NCI-H748 (cell line): Measurements from ENCODE around the gene EDAR.
A peak's percentile ranks its signal among the peaks of the same experiment; 100 is the strongest.

Source experiments
- DNase-seq: peaks from one replicate; lab custom pipeline; 2025; ENCODE audit not compliant: unreplicated experiment; lab: John Stamatoyannopoulos, UW

EDAR gene

DNA sequence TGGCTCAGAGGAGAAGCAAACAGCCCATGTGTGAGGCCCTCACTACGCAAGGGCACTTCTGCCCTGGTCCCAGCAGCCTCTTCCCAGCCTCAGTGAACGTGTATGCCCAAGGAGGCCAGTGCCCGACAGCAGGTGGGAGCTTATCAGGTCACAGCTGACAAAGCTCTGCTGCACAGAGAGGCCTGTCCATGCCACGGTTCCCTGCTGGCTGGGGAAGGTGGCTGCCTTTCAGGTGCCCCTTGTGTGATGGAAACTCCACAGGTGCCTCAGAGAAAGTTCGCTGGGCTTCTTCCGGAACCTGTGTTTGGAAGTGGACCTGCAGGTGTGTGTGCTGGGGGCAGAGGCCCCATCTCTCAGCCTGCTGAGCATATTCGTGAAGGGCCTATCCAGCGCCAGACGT, 47.3 kb downstream of the EDAR start:
- DNase-seq = no peak

DNA sequence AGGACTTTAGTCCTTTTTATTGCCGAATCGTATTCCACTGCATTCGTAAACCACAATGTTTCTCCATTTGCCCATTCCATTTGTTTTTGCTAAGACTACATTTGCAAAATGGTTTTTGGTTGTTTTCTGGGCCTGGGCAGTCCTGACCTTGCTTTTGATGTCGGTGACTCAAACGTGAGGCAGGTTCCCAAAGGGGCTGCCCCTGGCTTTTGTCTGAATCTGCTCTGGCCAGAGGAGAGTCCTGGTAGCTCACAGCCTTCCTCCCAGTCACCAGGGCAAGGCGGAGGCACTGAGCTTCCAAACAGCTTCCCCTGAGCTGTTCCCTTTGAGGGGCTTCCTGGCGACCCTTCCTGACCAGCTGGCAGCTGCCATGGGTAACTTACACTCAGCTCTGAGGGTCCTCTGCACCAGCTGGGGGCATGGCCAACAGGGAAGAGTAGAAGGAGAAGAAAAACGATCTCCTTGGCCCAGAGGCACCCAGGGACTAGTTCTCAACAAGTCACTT, 47.8 kb downstream of the EDAR start:
- no peak for DNase-seq

DNA sequence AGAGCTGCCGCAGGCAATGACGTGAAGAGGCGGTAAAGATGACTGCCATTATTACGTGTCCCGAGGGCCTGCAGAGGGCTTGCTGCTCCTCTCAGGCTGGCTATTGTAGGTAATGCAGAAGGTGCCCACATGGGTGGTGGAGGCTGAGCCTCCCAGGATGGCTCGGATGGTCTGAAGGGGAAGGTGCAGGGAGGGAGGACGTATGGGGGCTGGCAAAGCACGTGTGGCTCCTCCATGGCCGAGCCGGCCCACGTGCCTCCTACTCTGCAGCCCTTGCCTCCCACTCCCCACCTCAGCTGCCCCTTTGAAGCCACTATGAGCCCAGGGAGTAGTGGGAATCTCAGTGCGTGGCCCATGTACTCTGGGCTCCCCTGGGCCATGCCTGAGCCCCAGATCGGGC, 48.9 kb downstream of the EDAR start:
- DNase-seq = no peak

DNA sequence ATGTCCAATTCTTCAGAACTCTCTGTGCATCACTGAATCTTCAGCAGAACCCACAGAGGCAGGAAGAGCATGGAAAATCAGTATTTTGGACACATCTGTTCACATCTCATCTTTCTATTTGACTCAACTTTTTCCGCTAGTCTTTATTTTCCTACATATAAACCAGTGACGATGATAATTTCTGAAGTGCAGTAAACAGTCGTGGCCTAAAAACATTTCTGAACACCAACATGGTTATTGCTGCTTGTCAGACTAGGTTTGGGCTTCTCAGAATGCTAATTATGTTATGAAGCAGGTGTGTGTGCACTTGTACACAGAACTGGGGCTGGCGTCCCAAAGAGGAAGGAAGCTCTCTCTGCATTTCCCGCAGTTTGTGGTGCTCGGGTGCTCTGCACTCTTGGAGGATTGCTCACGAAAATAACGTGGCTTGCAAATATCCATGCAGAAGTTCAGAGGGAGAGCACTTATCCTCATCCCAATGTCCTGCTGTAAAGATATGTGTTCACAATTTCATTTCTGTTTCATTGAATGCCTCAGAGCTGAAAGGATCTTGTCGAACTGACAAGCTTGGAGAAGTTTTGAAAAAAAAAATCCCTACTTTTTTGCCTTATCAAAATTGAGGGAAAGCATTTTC, 50.8 kb downstream of the EDAR start:
- no peak for DNase-seq

DNA sequence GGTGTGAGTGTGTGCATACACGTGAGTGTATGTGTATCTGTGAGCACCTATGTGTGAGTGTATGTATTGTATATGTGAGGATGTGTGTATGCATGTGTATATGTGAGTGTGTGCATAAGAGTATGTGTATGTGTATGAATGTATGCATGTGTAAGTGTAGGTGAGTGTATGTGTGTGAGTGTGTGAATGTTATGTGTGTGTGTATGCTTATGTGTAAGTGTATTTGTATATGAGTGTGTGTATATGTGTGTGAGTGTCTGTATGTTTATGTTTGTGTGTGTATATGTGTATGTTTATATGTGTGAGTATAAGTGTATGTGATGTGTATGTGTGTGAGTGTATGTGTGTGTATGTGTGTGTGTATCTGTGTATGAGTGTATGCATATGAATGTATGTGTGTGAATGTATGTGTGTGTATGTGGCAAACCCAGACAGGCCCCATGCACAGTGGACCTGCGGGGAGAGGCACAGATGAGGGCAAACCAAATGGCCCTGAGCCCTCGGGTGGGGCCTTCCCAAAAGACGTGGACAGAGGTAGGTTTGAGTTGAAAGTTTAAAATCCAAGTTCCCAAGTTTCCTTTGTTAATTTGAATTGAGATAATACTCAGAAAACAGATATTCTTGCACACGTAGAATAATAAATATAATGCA, 51.5 kb downstream of the EDAR start:
- no peak for DNase-seq

DNA sequence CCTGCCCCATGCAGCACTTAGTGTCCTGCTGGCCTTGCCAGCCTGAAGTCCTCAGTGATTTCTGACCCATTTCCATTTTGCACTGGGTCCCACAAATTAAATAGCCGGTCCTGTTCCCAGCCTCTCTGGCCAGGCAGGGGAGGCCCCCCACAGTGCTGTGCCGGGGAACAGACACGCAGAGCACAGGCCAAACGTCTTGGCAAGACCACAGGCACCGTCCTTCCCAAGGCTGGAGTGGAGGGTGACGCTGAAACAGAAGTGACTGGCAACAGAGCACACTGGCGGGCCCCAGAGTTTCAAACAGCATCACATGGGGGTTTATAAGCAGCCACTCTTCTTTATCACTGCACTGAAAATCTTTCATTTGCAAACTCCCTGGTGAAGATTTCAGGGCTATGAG, 52.2 kb downstream of the EDAR start:
- no peak for DNase-seq

DNA sequence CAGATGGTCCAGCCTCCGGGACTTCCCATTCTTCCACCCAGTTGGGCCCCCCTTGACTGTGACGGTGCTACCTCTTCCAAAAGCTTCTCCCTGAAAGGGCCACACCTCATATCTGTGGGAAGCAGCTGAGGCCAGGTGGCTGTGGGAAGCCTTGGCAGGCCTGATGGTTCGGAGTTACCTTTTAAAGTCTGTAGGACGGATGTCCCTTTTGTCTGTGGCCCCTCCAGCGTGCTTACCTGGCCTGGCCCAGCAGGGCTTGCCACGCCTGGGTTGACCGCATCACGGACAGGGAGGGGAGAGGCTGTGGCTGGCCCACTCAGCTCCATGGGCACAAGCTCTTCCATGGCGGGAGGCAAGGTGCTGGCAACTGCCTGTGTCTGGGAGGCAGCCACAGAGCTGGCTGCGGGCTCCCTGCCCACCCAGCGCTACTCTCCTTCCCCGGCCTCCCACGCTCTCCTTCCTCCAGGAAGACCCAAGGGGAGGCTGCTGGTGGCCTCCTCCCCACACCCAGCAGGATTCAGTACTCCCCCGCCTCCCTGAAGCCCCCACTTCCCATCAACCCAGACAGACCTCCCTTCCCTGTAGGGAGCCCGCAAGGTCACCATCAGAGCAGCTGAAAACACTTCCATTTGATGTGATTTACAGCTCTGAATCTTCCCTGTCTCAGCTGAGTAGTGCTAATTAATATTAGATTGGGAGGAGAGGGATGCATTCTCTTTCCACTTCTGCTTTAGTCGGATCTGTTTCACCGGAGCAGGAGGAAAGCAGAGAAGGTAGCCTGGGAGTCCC, 52.8 kb downstream of the EDAR start:
- DNase-seq = no peak

DNA sequence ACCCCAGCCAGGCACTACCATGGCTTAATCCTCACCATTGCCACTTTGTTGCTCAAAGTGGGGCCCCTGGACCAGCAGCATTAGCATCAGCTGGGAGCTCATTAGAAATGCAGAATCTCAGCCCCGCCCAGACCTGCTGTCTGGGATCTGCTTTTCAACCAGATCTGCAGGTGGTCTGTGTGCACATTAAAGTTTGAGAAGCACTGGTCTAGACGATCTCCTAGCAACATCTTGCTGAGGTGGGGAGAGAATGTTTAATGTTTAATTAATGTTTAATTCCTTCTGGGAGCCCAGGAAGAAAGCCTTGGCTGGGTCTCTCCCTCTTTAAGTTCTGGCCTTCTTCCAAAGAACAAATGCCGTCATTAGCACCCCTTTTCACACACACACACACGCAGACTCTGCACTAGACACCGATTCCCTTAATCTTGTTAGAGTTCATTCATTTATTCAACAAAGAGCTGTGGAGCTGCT, 53.7 kb downstream of the EDAR start:
- DNase-seq = peak; percentile 72

DNA sequence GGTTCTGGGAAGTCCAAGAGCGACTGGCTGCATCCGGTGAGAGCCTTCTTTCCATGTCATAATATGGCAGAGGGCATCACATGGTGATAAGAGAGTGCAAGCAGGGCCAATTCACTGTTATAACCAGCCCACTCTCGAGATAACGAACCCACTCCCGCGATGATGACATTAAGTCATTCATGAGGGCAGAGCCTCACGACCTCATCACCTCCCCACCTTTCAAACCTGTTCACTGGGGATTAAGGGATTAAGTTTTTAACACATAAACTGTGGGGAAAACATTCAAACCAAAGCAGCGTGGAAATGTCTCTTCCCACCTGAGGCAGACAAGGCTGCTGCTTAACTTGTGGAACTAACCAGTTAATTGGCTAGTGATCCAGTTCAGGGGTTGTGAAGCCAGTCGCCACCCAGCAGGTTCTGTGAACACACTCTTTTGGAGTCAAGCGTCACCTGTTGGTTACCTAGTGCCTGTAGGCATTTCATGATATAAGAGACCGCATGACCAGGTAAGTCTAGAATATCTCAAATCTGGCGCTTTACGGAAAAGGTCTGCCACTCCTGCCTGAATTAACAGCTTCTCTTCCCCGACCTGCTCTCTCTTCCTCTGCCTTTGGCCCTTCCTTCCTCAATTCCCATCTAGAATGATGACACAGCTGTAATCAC, 54.3 kb downstream of the EDAR start:
- no peak for DNase-seq

DNA sequence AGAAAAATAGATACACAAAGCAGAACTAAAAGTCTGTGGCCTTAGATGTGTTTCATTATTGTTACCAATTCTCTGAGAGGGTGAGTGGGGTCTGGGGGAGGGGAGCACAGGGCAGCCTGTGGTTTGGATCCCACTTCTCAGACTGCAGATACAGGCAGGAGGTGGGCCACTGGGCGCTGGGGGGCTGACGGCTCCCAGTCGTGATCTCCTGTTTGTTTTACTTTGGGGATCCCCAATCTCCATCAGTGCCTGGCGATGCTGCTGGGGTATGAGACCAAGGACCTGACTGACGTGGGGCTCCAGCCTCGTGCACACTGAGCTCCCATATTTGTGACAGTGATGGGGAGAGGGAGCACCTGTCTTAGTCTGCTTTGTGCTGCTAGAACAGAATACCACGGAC, 54.9 kb downstream of the EDAR start:
- DNase-seq = no peak

DNA sequence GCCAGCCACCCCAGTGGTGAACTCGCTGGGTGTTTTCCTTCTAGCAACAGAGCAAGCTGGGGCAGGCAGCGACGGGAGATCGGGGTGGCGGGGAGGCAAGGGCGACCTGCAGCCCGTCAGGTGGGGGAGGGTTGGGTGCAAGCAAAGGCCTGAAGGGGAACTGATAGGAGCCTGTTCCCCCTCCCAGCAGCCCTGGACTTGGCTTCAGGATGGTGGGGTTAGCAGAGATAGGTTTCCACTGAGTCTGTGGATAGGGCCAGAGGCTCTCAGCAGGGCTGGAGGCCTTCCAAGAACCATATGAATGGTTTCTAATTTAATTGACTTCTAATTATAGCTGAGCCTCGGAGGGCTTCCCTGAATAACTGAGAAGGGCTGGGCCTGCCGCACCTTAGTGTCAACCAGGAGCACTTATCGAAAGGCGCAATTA, 55.3 kb downstream of the EDAR start:
- DNase-seq = peak; percentile 92

DNA sequence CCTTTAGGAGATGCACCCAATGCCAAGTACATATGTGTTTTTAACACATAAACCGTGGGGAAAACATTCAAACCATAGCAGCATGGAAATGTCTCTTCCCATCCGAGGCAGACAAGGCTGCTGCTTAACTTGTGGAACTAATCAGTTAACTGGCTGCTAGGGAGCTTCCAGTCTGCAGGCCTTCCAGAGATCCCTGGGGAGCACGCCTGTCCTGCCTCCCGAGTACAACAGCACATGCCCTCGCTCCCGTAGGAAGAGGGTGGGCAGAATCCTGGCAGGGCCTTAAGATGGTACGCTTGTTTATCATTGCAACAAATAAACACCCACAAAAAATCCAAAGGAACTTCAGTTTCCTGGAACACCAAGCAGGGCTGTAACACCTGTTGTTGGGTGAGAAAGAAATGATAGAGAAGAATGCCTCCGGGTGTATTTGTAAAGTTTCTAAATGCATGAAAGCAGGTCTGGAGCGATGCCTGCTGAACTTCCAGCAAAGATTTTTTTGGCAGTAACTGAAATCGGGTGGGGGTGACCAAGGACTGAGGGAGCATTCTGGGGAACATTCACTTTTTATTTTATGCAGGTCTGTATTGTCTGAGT, 56.2 kb downstream of the EDAR start:
- no peak for DNase-seq

DNA sequence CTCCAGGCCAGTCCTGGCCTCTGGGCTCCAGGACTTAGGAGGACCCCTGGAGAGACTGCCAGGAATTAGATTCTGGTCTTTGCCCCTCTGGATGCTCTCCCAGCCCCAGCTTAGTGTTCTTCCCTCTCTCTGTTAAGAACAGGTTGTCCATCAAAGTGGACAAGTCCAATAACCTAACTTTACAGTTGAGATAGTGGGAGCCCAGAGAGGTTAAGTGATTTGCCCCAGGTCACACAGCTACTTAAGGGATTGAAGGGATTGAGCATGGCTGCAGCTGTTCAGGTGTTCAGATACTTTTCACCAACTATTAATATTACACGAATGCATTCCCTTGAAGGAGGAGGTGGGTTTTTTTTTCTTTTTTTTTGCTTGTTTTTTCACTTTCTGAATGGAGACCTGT, 57.6 kb downstream of the EDAR start:
- no peak for DNase-seq

DNA sequence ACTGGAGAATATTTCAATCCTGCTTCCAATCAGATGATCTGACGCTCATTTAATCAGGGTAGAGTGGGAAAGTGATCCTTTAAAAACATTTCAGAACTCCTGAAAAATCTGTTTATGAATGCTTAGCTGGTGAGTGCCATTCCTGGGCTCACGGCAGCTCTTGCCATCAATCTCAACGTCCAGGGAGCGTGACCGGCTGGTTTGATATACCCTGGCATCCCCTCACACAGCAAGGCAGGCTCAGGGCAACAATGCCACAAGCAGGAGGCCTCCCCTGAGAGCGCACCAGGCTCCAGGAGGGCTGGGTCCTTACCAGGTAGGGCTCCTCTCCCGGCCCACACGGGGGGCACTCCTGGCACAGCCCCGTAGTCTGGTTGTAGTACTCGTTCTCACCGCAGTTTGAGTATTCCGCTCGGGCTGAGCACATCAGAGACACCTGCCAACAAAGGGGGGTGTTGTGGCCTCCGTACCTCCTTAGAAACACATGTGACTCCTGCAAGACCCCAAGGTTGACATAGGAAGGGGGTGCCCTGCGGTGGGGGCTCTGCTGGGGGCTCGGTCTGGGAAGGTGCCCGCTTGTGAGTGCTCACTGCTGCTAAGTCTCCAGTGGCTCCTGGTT, 59.1 kb downstream of the EDAR start:
- DNase-seq = no peak

DNA sequence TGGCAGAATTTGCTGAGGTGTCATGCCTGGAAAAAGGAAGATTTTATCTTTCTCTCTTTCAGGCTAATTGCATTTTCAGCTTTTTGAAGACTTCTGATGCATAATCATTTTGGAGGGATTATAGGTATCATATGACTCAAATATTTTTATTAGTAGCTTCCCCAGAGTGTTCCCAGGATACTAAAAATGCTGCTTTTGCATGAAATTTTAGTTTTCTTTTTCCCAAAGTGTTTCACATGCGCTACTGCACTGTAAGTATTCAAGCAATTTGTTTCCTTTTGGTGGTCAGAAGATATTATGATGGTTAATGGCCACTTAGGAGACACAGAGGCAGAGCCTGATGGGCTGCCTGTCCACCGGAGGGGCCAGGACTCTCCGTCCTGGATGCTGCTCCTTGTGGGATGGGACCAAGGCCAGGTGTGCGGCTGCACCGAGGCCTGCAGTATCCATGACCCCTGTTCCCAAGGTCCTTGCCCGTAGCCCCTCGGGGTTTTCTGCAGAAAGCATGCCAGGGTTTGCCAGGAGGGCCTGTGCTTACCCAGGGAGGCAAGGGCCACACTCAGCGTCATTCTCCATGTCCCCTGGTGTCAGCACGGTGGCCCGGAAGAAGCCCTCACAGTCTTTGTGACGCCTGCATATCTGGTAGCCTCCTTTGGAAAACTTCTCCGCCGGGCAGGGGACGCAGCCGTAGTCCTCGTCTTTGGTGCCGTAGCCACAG, 60.2 kb downstream of the EDAR start:
- DNase-seq = no peak

DNA sequence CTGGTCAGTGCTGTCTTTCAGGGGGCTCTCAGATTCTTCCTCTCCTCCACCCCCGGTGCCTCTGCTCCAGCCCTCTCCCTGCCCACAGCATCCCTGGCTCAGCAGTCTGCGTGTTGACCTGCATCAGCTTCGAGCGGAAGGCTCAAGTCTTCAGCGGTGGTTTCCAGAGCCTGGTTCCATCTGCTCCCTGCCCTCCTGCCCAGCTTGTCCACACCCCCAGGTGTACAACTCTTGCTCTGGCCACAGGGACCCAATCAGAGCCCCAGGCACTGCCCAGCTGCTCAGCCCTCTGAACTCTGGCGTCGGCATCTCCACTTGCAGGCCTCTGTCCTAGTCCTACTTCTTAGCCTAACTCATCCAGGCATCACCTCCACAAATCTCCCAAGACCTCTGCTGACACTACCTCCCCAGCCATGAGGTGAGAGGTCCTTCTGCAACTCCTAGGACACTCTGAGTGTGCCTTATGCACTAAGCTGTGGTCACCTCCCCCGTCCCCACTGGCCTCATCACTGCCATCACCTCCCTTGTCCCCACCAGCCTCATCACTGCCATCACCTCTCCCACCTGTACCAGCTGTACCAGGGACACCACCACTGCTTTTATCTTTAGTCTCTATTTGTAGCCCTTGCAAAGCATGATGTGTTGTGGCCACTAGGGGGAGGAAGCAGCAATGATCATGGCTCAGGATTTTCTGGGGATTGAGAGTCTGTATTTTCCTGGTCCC, 60.9 kb downstream of the EDAR start:
- peak; percentile 52 for DNase-seq

DNA sequence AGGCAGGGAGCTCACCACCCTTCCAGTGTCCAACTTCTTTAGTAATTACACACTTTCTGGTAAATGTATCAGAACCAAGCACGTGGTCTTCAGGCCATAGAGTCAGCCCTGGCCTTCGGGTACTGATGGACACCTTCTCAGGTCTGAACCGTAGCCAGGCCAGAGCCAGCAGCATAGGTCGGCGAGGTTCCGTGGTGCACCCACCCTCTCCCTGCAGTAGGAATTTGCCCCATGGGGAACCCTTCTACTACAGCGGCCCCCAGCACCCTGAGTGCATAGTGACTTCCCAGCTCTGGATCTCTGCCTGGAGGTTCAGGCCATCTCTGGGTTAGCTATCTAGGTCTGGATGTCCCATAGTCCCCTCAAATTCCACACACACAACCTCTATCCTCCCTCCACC, 61.6 kb downstream of the EDAR start:
- no peak for DNase-seq

DNA sequence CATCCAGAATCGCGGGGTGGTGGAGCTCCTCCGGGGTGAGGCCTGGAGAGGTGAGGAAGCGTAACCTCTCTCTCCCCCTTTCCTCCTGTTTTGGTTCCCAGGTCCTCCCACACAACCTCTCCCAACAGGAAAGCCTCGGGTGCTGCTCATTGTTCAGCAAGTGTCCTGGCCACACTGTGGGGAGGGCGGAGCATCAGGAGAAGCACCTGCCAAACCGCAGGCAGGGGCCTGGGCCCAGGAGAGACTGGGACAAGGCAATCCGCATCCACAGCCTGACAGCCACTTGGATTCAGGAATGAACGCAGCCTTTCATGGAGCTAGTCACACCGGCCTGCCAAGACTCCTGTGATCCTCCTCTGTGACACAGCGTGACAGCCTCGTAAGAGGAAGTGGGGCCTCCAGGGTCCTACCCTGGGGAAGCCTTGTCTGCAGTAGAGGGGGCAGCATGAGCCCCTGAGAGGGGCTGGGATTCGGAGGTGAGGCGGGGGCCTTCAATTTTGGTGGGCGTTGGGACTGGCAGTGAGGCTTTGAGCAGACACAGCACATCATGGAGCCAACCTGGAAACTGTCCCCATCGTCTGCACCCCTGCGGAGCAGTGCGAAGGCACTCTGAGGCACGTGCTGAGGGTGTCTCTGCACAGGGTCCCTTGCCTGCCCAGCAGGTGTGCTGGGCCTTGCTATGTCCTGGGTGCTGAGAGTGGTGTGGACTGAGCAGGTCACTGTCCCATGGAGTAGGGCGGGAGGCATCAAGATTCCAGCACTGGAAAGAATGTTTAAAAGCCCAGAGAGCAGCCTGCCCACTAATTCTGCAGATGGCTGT, 62.2 kb downstream of the EDAR start:
- DNase-seq = no peak
